Upper lobe of left lung (tissue), 4 donors: Measurements from ENCODE around the gene KIR3DL3.
"Not testable (repeated sequence)": the region's sequence is repeated elsewhere in the genome, so short reads cannot be mapped to it uniquely, and the experiment has no call there.

ENCODE experiments used
- CTCF ChIP-seq, 6 experiments: fragments of 450-650 bp in 4 of 6; fragments of 200-600 bp in 2 of 6; sonication (generic) in 2 of 6; IDR thresholded peaks; one replicate each; pipeline ENCODE4 v1.5.1; 2016 to 2019; ENCODE audit warnings: antibody characterized with exemption in 6 of 6
- POLR2A ChIP-seq, 4 donors: fragments of 450-650 bp; IDR thresholded peaks; one replicate each; pipeline ENCODE4 v1.5.1; 2016 to 2017; ENCODE audit warnings: antibody characterized with exemption in 4 of 4, mild to moderate bottlenecking in 2 of 4
- POLR2AphosphoS5 ChIP-seq, 2 donors: sonication (generic); formaldehyde crosslinking; IDR thresholded peaks; one replicate each; pipeline ENCODE4 v1.5.1; 2017; ENCODE audit warnings: antibody characterized with exemption in 2 of 2

GRCh38 chr19:54750276-54750675 lies 26.0 kb downstream of the KIR3DL3 start:
- not testable (repeated sequence) for TF ChIP-seq POLR2AphosphoS5, CTCF, POLR2A (IDR thresholded peaks at IDR 0.05)
